CD14-positive monocyte (primary cell): ENCODE measurements around the gene COG6. TPM values are rescaled to one million over a fixed set of nuclear protein-coding genes. Genes with fewer than 3 reads are reported as not detected.

ENCODE experiments used
- DNase-seq, 3 donors: peaks; one replicate each; pipeline ENCODE4 v3.0.0-alpha.2; 2011 to 2022
- H2AFZ ChIP-seq: 2 replicates; pipeline ENCODE4 v1.6.0; 2012; ENCODE audit warnings: mild to moderate bottlenecking, low read depth, low read length, inconsistent platforms; ENCODE audit not compliant: insufficient read depth, poor library complexity, severe bottlenecking
- H3K27ac ChIP-seq, 2 donors: 1 replicate in 1 of 2; 2 replicates in 1 of 2; pipeline ENCODE4 v1.5.1; 2012 to 2013; ENCODE audit warnings: low read length in 2 of 2, control low read depth in 1 of 2, inconsistent platforms in 1 of 2, low read depth in 1 of 2, mild to moderate bottlenecking in 1 of 2
- H3K27me3 ChIP-seq, 2 donors: one replicate each; pipeline versions ENCODE4 v1.6.0 to v1.6.1; 2011 to 2013; ENCODE audit warnings: low read length in 2 of 2; ENCODE audit not compliant: control insufficient read depth in 2 of 2, insufficient read depth in 2 of 2
- H3K36me3 ChIP-seq, 2 donors: replicated peaks in 1 of 2; 1 replicate in 1 of 2; 2 replicates in 1 of 2; pipeline versions ENCODE4 v1.5.1 to v1.6.1; 2012 to 2013; ENCODE audit warnings: low read length in 2 of 2, control low read depth in 1 of 2, inconsistent platforms in 1 of 2, mild to moderate bottlenecking in 1 of 2; ENCODE audit not compliant: insufficient read depth in 2 of 2, control insufficient read depth in 1 of 2
- H3K4me1 ChIP-seq, 2 donors: 1 replicate in 1 of 2; 2 replicates in 1 of 2; pipeline versions ENCODE4 v1.5.1 to v1.6.1; 2012 to 2013; ENCODE audit warnings: low read length in 2 of 2, control low read depth in 1 of 2, inconsistent platforms in 1 of 2, mild to moderate bottlenecking in 1 of 2, moderate library complexity in 1 of 2; ENCODE audit not compliant: insufficient read depth in 2 of 2, control insufficient read depth in 1 of 2
- H3K4me2 ChIP-seq: replicated peaks from 2 replicates; pipeline ENCODE3; 2012; ENCODE audit warnings: low read length, moderate library complexity, mild to moderate bottlenecking; ENCODE audit not compliant: poor library complexity, severe bottlenecking; ENCODE audit errors: extremely low read depth
- H3K4me3 ChIP-seq, 3 experiments: fragments of 200-600 bp in 1 of 3; sonication (generic) in 1 of 3; replicated peaks in 1 of 3; 1 replicate in 2 of 3; 2 replicates in 1 of 3; pipeline ENCODE4 v1.5.1; 2011 to 2013; ENCODE audit warnings: low read length in 3 of 3, mild to moderate bottlenecking in 3 of 3, control low read depth in 2 of 3, low read depth in 2 of 3, inconsistent platforms in 1 of 3, moderate library complexity in 1 of 3
- H3K79me2 ChIP-seq: 2 replicates; pipeline ENCODE4 v1.6.0; 2012; ENCODE audit warnings: mild to moderate bottlenecking, control low read depth, inconsistent platforms, low read length, moderate library complexity; ENCODE audit not compliant: insufficient read depth
- H3K9ac ChIP-seq: 2 replicates; pipeline ENCODE4 v1.6.0; 2017; ENCODE audit warnings: low read length, mild to moderate bottlenecking; ENCODE audit not compliant: insufficient read depth, poor library complexity, severe bottlenecking
- H3K9me3 ChIP-seq, 2 donors: replicated peaks in 1 of 2; 1 replicate in 1 of 2; 2 replicates in 1 of 2; pipeline versions ENCODE4 v1.5.1 to v1.6.1; 2012 to 2013; ENCODE audit warnings: low read length in 2 of 2, control low read depth in 1 of 2; ENCODE audit not compliant: control insufficient read depth in 1 of 2, insufficient read depth in 1 of 2
- H4K20me1 ChIP-seq: 2 replicates; pipeline ENCODE4 v1.6.0; 2012; ENCODE audit warnings: mild to moderate bottlenecking, low read length, control low read depth, moderate library complexity; ENCODE audit not compliant: insufficient read depth
- H3K27ac Mint-ChIP-seq, 7 donors: one replicate each; pipeline ENCODE4 v1.8.0; 2020; ENCODE audit warnings: mild to moderate bottlenecking in 7 of 7, mixed read lengths in 7 of 7, moderate library complexity in 6 of 7, inconsistent platforms in 2 of 7
- H3K27me3 Mint-ChIP-seq, 3 donors: one replicate each; pipeline ENCODE4 v1.8.0; 2021 to 2022; ENCODE audit warnings: low read depth in 3 of 3, mild to moderate bottlenecking in 3 of 3, mixed read lengths in 3 of 3, moderate library complexity in 3 of 3, inconsistent platforms in 1 of 3
- H3K36me3 Mint-ChIP-seq, 2 donors: one replicate each; pipeline ENCODE4 v1.8.0; 2020; ENCODE audit warnings: mixed read lengths in 2 of 2, inconsistent platforms in 1 of 2, mild to moderate bottlenecking in 1 of 2
- H3K4me1 Mint-ChIP-seq: one replicate; pipeline ENCODE4 v1.8.0; 2020; ENCODE audit warnings: mild to moderate bottlenecking, mixed read lengths
- H3K4me3 Mint-ChIP-seq, 2 donors: one replicate each; pipeline ENCODE4 v1.8.0; 2020; ENCODE audit warnings: mild to moderate bottlenecking in 2 of 2, mixed read lengths in 2 of 2, moderate library complexity in 1 of 2
- H3K9me3 Mint-ChIP-seq, 7 donors: one replicate each; pipeline ENCODE4 v1.8.0; 2020 to 2022; ENCODE audit warnings: mixed read lengths in 7 of 7, mild to moderate bottlenecking in 6 of 7, moderate library complexity in 6 of 7, inconsistent platforms in 2 of 7
- CTCF ChIP-seq: fragments of 200-600 bp; IDR thresholded peaks from one replicate; pipeline ENCODE4 v1.8.0; 2022; ENCODE audit warnings: antibody characterized with exemption, mild to moderate bottlenecking
- WGBS: methylation state at CpG from one replicate; pipeline ENCODE4 v1.1.5; 2013; ENCODE audit warnings: missing lambda C conversion rate; ENCODE audit not compliant: insufficient coverage; 5-methylcytosine and 5-hydroxymethylcytosine counted together
- intact Hi-C, 2 donors: fragments of 100-400 bp; cut with micrococcal nuclease; formaldehyde crosslinking; loops; one replicate each; pipeline versions ENCODE4 v1.15.0 to v1.15.1; 2023
- polyA plus RNA-seq, 3 donors: library from polyadenylated mRNA; depleted of rRNA in 1 of 3; unstranded in 2 of 3; stranded (reverse) in 1 of 3; fragments of 300-500 nt in 2 of 3; fragments of >200 nt in 1 of 3; fragmentation: Illumina TruSeq in 2 of 3; gene quantifications; 1 replicate in 2 of 3; 2 replicates in 1 of 3; pipeline ENCODE4 v1.2.3, GENCODE V29; 2012 to 2021

The COG6 gene
- polyA plus RNA-seq, 3 donors, result 3.9 to 11.0 (median 8.4) TPM

GRCh38 chr13:39607876-39608275 lies 47.6 kb upstream of the COG6 start:
- H3K9ac ChIP-seq, result no peak overlapping the region
- H3K9me3 ChIP-seq, result no peaks in the 10 kb centered on the region
- H2AFZ ChIP-seq, result no peak overlapping the region
- H3K4me1 Mint-ChIP-seq, result peaks cover 8% of the 10 kb centered on the region
- intact Hi-C loops, result no loop called here
- no peak overlapping the region for H3K4me3 Mint-ChIP-seq
- H3K79me2 ChIP-seq, result no peaks in the 10 kb centered on the region
- no peaks in the 10 kb centered on the region for H3K36me3 ChIP-seq
- TF ChIP-seq CTCF, result no peak
- H3K4me3 ChIP-seq, result no peak overlapping the region
- H3K36me3 Mint-ChIP-seq, result no peaks in the 10 kb centered on the region
- no peak for DNase-seq
- 95% methylated on average over 4 of the region's 4 CpGs for WGBS
- no peaks in the 10 kb centered on the region for H4K20me1 ChIP-seq
- peaks cover 0 to 2% (median 0%) of the 10 kb centered on the region in 7 donors for H3K9me3 Mint-ChIP-seq
- H3K27ac Mint-ChIP-seq, result no peak overlapping the region
- peaks cover 14 to 23% (median 16%) of the 10 kb centered on the region in 3 donors for H3K27me3 Mint-ChIP-seq
- H3K4me2 ChIP-seq, result no peak overlapping the region
- peaks cover 0 to 14% of the 10 kb centered on the region in 2 donors for H3K27me3 ChIP-seq
- peaks cover 4 to 7% of the 10 kb centered on the region in 2 donors for H3K4me1 ChIP-seq
- no peak overlapping the region for H3K27ac ChIP-seq

- no peaks in the 10 kb centered on the region for H3K36me3 Mint-ChIP-seq
- no peak overlapping the region for H3K4me3 Mint-ChIP-seq
- H3K27me3 Mint-ChIP-seq, result peaks cover 0 to 4% (median 3%) of the 10 kb centered on the region in 3 donors
- no peaks in the 10 kb centered on the region for H3K36me3 ChIP-seq
- H3K4me1 Mint-ChIP-seq, result no peaks in the 10 kb centered on the region
- no peaks in the 10 kb centered on the region for H3K79me2 ChIP-seq
- H3K27ac Mint-ChIP-seq, result no peak overlapping the region
- no CpG with 5 or more reads among the region's 5 CpGs for WGBS
- no peak overlapping the region for H3K27ac ChIP-seq
- peak; percentile 37 to 57 (median 49) for DNase-seq
- no peak overlapping the region for H3K4me3 ChIP-seq
- TF ChIP-seq CTCF, result peak; percentile 89
- no peaks in the 10 kb centered on the region for H4K20me1 ChIP-seq
- H3K4me1 ChIP-seq, result no peaks in the 10 kb centered on the region
- H3K9me3 ChIP-seq, result no peaks in the 10 kb centered on the region
- peaks cover 0 to 2% (median 0%) of the 10 kb centered on the region in 7 donors for H3K9me3 Mint-ChIP-seq
- H3K4me2 ChIP-seq, result no peak overlapping the region
- no peaks in the 10 kb centered on the region for H3K27me3 ChIP-seq
- intact Hi-C loops, result loop anchor here (10.0 kb wide), 3 partner anchors 197 to 467 kb away; no protein-coding TSS in a partner anchor
- H3K9ac ChIP-seq, result no peak overlapping the region
- no peak overlapping the region for H2AFZ ChIP-seq
Observed at GRCh38 chr13:39612023-39612637, 43.3 kb upstream of the COG6 start.
